Measurements from ENCODE around the gene FBLN1.
"Not testable (repeated sequence)": the region's sequence is repeated elsewhere in the genome, so short reads cannot be mapped to it uniquely, and the experiment has no call there.

The FBLN1 gene, protein sequence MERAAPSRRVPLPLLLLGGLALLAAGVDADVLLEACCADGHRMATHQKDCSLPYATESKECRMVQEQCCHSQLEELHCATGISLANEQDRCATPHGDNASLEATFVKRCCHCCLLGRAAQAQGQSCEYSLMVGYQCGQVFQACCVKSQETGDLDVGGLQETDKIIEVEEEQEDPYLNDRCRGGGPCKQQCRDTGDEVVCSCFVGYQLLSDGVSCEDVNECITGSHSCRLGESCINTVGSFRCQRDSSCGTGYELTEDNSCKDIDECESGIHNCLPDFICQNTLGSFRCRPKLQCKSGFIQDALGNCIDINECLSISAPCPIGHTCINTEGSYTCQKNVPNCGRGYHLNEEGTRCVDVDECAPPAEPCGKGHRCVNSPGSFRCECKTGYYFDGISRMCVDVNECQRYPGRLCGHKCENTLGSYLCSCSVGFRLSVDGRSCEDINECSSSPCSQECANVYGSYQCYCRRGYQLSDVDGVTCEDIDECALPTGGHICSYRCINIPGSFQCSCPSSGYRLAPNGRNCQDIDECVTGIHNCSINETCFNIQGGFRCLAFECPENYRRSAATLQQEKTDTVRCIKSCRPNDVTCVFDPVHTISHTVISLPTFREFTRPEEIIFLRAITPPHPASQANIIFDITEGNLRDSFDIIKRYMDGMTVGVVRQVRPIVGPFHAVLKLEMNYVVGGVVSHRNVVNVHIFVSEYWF

DNA sequence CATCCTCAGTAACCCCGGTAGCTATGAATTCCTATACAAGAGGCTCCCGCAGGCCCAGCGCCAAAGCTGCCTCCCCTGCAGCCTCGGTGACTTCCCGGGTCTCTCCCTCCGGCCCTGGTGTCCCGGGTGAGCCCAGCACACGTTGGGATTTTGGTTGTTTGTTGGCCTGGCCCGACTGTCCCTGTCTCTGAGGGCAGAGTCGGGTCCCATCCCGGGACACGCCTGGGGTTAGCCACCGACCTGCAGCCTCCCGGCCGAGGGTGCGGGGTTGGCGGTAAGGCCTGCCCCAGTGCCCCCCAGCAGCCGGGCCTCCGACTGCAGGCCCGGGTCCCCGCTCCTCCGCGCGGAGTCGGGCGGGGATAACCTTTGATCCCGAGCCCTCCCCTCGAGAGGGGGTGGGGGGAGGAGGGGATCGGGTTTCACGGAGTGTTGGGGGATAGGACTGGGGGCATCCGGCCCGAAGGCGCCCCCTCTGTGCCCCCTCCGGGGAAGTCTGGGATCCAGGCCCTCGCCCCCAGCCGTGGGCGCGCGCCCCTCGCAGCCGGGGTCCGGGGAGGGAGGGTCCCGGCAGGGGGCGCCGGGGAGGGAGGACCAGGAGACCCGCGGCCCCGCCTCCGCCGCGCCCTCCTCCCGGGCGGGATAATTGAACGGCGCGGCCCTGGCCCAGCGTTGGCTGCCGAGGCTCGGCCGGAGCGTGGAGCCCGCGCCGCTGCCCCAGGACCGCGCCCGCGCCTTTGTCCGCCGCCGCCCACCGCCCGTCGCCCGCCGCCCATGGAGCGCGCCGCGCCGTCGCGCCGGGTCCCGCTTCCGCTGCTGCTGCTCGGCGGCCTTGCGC, at the start of gene FBLN1:
FBLN1 (plus strand) TSS at position 669 of the 835 bp plus-strand sequence; CDS start at position 772, 103 bp downstream.
- DNase-seq: no peak

DNA sequence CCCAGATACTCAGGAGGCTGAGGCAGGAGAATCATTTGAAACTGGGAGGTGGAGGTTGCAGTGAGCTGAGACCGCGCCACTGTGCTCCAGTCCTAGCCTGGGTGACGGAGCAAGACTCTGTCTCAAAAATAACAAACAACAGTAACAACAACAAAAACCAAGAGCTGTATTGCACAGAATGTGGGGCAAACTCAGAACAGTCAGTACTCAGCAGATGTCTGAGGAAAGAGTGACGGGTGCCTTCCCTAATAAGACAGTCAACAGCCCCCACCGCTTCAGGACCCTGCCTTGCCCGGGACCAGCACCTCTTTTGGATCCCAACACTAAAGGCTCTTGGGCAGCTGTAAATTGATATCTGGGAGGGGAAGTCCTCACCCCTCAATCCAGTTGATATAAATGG, 48.9 kb upstream of the FBLN1 start:
- no peak for DNase-seq

DNA sequence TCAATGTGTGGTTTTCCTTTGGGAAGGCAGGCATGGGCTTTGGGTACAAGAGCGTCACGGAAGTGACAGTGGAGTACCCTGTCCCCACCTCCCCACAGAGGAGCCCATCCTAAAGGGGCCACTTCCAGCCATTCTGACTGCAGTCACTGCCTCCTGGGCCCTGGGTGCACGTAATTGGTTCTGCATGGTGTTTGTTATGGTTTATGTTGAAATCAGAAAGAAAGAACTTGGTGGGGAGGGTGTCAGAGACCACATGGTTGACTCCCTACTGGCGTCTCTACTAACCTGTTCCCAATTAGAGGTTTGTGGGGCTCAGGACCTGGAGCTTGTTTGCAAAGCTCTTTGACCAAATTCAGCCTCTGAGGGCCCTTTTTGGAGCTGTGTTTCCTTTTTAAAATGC, 48.4 kb upstream of the FBLN1 start:
- no peak for DNase-seq

DNA sequence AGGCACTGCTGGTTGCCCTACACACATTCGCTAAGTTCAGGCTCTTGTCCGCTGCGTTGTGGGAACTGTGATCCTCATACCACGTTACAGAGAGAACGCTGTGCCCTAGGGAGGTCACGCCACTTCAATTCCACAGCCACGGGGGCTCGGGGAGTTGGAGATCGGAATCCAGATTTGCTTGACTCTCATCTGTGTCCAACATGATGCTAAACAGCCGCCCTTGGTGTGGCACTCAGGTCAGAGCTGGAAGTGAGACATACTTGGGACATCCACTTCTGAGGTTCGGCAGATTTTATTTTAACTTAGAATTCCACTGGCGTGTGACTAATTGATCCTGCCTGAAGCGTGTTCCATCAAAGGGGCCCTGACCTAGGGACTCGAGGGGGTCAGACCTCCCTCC, 47.5 kb upstream of the FBLN1 start:
- no peak for DNase-seq

DNA sequence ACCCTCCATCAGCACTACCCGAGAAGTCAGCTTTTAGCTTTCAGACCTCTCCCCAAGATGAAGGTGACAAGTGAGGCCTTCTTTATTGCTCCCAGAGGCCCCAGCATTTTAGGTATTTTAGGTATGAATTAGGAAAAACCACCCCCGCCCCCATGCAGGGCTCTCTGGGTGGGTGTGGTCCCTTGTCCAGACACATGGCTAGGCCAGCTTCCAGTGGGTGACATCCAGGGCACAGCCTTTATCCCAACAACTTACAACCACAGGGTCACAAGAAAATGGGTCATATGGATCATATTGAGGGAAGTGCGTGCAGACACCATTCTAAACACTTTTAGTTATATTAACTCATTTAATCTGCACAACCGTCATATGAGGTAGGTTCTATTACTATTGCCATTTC, 47.1 kb upstream of the FBLN1 start:
- no peak for DNase-seq

DNA sequence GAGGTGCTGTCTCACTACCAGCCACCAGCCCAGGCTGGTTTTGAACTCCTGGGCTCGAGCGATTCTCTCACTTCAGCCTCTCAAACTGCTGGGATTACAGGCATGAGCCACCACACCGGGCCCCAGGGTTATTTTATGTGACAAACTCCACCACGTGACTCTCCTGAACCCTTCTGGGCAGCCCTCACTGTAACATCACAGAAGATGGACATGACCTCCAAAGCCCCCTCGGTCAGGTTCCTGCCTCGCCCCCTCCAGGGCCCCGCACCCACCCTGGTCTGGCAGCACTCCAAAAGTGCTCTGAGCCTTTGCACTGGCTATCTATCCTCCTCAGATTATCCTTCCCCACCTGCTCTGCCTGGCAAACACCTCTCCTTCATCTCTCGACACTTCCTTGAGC, 45.9 kb upstream of the FBLN1 start:
- DNase-seq: no peak

DNA sequence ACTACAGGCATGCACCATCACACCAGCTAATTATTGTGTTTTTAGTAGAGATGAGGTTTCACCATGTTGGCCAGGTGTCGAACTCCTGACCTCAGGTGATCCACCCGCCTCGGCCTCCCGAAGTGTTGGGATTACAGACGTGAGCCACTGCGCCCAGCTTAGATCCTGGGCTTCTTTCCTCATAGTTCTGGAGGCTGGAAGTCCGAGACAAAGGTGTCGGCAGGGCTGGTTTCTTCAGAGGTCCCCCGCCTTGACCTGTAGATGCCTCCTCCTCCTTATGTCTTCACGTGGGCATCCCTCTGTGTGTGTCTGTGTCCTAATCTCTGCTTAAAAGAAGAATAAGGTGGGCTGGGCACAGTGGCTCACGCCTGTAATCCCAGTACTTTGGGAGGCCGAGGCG, 44.2 kb upstream of the FBLN1 start:
- DNase-seq: no peak

DNA sequence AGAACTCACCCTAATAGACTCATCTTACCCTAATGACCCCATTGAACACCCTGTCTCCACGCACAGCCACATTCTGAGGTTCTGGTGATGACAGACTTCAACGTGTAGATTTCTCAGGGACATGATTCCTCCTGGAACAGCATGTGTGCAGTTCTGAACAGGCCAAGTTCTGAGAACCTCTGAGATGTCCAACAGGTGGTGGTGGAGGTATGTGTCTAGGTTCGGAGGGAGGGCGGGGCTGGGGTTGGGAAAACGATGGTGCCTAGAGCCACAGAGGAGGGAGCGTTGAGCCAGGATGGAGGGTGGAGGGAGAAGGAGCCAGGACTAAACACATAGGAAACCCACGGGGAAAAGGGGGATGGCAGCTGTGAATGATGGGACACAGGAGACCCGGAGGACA, 43.4 kb upstream of the FBLN1 start:
- DNase-seq: no peak

DNA sequence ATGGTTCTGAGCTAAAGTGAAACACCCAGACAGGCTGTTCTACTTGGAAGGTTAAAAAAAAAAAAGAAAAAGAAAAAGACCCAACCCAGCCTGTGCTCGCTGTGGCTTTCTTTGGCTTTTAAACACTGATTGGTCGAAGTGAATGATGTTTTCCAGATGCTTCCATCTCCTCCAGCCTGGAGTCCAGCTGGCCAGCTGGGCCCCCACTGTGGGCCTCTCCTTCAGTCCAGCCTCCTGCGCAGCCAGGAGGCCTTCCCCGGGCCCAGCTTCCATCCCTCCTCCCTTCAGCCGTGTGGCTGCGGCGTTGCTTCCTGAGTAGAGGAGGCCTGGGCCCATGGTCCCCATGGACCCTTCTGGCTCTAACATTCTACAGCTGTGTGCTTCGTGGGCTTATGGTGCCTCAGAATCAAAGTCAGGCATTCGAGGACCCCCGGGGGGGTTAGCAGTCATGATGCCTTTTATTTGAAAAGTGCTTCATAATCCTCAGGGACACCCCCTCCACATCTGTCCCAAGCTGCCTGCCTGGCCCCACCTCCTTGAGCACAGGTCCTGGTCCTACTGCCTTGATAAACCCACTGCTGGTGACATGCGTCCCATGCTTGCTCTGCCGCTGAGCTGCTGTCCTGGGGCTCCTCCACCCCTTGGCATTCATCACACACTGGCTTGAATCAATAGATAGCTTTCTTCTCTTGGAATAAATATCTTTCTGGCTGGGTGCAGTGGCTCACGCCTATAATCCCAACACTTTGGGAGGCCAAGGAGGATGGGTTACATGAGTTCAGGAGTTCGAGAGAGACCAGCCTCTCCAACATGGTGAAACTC, 42.2 kb upstream of the FBLN1 start:
- DNase-seq: no peak

DNA sequence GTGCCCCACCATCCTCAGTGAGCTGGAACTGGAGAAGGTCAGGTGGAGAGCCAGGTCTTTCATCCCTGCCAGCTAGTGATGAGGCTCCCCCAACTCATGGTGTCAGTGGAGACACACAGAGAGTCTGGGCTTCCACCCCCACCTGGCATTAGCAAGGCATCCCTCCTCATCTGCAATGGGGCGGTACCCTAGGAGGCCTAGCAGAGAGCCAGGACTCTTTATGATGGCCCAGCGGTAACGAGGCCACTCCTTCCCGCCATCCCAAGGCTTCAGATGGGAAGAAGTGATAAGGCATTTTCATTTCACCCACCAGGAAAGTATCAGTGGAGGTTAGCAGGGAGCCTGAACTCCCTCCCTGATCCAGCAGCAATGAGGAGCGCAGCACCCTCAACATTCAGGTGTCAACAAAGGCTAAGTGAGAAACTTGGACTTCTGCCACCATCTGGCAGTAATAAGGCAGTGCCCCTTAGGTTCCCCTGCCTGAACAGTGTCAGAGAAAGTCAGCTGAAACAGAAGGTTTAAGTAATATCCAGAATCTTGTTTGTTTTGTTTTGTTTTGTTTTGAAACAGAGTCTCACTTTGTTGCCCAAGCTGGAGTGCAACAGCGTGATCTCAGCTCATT, 40.5 kb upstream of the FBLN1 start:
- DNase-seq: no peak

DNA sequence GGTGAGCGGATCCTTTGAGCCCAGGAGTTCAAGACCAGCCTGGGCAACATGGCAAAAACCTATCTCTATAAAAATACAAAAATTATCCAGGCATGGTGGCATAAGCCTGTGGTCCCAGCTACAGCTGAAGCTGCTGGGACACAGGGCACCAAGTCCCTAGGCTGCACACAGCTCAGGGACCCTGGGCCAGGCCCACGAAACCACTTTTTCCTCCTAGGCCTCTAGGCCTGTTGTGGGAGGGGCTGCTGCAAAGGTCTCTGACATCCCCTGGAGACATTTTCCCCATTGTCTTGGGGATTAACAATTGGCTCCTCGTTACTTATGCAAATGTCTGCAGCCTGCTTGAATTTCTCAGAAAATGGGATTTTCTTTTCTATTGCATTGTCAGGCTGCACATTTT, 39.0 kb upstream of the FBLN1 start:
- DNase-seq: not testable (repeated sequence)

DNA sequence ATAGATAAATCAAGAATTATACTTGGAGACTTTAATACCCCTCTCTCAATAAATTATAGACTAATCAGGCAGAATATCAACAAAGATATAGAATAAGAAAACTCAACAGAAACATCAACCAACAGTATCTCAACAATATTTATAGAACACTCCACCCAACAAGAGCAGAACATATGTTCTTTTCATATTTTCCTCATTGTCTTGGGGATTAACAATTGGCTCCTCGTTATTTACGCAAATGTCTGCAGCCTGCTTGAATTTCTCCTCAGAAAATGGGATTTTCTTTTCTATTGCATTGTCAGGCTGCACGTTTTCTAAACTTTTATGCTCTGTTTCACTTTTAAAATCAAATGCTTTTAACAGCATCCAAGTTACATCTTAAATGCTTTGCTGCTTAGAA, 37.0 kb upstream of the FBLN1 start:
- no peak for DNase-seq

DNA sequence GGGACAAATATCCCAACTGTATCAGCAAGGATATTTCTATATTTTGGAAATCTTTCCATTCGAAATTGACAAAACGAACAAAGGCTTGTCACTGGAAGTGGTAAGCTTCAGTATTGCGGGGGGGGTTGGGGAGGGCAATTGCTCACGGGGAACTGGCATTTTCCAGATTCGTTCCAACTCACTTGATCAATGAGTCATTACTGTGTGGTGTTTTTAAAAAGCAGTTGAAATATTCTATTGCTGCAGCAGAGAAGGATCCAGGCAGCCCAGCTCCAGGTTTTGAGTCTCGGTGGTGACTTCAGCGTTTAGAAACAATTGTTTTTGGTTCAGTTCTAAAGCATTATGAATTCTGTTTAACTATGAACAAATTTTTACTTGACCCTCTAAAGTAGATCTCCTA, 33.8 kb upstream of the FBLN1 start:
- no peak for DNase-seq

DNA sequence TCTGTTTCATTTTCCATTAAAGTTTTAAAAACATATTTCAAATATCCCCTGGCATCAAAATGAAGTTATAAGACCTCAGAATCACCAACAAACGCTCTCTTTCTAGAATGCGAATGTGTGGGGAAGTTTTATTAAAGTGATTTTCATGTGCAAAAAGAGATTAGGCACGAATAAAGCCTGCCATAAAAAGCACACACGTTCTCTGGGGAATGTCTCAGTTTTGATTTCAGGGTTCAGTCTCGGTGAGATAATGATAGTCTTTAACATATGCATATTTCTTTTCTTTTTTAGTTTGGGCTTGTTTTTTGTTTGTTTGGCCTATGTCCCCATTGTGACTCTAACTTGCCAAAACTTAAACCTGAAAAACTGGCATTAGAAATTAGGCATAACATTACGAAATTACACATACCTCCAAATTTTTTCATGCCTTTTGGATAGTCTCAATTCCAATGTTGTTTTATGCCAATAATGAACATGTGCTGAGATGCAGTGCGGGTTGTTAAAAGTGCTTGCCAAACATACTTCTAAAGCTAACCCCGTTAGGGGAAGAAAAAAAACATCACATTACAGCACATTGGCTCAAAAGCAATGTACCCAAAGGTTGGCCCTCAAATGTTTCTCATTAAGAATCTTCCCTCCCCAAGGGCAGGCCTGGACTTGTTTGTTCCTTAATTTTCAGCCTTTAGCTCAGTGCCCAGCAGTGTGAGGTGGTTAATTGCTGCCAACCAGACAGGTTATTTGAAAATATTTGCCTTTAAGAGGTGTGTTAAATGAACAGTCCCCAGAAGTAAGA, 33.2 kb upstream of the FBLN1 start:
- no peak for DNase-seq

DNA sequence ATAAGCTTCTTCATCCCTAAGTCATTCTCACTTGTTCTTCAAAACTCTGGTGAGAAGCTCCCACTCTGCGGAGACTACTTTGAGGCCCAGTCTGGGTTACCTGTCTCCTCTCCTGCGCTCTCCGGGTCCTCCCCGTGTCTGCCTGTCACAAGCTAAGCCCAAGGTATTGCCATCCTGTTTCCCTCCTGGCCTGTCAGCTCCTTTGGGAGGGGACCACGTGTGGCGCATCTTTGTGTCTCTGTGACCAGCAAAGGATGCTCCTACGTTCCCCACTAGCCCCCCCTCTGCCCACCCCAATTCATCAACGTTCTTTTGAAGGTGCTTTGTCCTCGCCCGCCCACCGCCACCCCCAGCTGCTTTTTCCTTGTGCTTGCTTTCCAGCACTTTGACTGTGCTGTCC, 31.8 kb upstream of the FBLN1 start:
- no peak for DNase-seq

DNA sequence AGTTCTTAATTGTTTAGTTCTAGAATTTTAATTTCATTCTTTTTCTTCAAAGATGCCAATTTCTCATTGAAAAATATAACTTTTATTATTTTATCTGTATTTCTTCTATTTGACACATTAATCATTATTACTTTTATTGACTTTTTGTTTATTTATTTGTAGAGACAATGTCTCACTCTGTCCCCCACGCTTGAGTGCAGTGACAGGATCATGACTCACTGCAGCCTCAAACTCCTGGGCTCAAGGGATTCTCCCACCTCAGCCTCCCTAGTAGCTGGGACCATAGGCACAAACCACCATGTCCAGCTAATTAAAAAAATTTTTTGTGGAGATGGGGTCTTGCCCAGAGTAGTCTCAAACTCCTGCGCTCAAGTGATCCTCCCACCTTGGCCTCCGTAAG, 30.3 kb upstream of the FBLN1 start:
- DNase-seq: no peak

DNA sequence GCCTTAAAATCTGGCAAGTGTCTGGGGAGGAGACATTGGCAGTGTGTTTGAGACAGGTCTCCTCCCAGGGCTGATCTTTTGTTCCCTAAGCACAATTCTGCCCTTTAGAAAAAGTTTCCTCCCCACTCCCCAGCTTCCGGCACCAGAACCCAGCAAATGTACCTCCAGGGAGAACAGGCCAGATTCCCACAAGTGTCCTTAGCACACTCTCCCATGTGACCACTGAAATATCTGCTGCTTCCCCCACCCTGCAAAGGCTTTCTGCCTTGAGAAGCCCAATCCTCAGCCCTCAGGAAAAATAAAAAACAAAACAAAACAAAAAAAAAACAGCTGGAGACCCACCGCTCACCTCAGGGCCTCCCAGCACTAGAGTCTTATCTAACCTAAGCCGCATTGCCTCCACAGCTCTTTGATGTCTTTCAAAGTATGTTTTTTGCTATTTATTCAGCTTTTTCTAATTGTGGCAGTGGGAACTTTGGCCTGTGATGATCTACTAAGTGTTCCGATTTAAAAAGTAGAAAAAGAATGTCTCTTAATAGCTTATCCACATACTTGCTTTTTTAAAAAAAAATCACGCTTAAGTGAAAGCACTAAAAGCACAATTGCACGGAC, 29.0 kb upstream of the FBLN1 start:
- no peak for DNase-seq

DNA sequence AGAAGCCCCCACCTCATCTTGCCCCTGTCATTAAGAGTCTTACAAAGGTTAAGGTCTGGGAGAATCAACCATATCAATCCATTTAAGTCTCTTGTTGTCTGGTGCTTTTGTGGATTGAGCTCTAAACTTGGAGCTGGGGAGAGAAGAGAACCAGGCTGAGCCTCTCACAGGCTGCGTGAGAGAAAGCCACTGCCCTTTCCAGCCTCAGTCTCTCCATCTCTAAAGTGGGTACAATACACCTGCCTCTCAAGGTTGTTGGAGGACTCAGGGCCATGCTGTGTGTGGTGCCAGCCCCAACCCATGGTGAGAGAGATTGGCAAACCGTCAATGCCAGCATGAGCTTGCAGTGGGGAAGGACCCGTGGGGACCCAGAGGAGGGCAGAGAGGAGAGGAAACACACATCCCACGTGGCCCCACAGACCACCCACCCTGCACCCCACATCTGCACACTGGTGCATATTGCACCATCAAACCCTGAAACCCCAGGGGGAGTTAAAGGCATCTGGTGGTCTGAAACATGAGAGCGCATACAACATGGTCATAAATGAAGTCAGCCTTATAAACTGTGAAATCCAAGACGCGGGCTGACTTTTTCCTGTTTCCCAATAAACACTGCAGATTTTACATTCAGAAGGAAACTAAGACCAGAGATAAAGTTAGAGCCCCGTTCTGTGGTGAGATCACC, 27.5 kb upstream of the FBLN1 start:
- DNase-seq: no peak

DNA sequence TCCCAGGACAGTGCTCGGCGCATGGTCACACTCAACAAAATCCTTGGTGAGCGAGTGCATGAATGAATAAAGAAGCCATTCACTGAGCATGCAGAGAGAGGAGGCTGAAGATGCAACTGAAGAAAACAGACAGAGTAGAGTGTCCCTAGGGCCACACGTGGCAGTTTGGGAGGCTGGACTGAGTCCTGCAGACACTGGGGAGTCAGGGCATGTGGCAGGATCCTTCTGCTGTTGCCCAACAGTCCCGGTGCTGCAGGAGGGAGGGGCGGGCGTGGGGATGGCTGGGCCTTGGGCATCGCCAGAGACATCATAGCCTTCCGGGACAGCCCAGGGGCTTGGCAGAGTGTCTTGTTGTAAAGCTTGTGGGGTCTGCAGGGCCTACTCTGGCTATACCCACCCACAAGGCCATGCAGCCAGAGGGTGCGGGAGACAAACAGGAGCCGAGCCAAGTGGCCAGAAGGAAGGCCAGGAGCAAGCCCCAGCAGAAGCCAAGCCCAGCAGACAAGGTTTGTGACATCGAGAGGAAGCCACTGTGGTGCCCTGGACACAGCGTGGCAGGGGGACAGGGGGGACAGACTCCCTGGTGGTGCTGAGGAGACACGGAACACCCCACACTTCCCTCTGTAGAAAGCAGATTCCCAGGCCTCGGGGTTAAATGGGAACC, 26.7 kb upstream of the FBLN1 start:
- no peak for DNase-seq

DNA sequence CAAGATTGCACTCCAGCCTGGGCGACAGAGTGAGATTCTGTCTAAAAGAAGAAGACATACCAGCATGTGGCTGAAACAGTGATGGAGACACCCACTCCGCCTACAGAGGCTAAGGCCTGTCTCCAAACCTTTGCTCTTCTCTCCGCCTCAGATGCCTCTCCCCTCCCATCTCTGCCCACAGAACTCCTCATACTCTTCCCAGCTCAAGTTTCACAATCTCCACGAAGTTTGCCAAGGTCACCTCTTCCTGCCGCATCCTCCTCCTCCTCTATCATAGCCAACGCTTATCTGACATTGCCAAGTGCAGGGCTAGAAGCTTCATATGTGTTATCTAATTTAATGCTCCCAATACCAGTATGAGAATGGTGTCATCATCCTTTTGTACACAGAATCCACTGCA, 25.9 kb upstream of the FBLN1 start:
- DNase-seq: no peak

Data from NCI-H510A (cell line).